NCI-H446 treated with DMSO at 0.1 percent for 48 hours (cell line): ENCODE measurements around the gene DLG4.

ENCODE experiments used
- DNase-seq: peaks from one replicate; lab custom pipeline; 2025; lab: John Stamatoyannopoulos, UW

Gene DLG4

DNA sequence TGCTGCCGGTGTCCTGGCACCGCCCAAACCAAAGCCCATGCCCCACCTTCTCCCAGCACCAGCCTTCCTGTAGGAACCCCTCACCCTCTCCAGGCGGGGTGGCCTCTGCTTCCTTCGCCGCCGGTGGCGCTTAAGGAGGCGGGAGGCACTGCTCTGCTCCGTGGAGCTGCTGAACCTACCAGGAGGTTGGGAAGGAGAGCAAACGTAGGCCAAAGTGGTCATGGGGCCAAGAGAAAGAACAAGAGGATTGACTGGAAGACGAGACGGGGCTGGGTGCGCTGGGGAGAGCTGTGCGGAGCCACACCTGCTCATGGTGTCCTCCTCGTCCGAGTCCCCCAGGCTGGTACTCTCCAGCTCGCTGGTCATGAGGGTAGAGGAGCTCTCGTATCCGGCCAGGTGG lies 9.9 kb upstream of the DLG4 start:
- no peak for DNase-seq

DNA sequence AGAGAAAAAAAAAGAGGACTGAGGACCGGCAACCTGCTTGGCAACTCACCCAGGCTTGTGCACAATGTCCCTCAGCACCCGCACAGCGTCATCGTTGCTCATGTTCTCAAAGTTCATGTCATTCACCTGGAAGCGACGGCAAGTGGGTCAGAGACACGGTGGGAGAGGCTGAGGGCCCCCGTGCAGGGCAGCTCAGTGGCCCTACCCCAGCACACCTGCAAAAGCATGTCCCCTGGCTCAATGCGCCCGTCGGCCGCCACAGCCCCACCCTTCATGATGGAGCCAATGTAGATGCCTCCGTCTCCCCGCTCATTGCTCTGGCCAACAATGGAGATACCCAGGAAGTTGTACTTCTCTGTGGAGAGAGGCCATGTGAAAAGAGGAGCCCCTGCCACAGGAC lies 9.3 kb upstream of the DLG4 start:
- no peak for DNase-seq

DNA sequence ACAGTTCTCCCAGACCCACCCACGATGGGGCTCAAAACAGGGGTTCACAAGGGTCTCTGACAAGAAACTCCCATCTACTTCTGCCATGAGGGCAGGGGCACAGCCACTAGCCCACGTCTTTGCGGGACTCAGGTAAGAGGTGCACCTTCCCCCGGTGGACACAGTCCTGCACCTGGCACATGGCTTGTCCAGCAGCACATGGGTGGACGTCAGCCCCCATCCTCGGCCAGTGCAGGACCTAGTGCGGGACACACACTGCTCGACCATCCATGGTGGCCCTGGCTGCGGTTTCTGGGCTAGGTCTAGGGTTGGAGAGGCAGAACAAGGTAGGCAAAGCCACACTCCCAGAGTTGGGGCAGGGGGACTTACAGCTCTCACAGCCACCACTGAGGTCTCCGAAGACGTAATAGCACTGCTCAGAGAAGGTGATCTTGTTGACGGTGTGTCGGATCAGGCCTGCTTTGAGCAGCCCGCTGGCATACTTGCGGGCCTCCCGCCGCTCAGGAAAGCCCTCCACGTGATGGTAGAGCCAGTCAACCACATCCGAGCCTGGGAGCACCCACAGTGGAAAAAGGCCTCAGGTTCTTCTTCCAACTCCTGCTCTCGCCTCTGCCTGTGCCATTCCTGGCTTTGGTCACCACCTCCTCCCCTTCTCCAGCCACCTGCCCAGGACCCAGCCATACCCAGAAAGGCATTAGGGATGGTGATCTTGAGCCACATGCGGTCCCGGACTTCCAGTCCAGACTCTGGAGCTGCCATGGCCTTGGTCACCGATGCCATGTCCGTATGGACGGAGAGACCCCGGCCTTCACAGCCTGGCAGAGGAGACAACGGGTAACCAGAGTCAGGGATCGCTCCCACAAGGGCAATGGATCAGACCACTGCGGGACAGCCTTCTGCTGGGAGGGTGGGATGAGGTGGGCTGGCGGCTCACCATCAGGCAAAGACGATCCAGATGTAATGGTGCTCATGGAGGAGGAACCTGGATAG lies 7.4 kb upstream of the DLG4 start:
- DNase-seq, result no peak

DNA sequence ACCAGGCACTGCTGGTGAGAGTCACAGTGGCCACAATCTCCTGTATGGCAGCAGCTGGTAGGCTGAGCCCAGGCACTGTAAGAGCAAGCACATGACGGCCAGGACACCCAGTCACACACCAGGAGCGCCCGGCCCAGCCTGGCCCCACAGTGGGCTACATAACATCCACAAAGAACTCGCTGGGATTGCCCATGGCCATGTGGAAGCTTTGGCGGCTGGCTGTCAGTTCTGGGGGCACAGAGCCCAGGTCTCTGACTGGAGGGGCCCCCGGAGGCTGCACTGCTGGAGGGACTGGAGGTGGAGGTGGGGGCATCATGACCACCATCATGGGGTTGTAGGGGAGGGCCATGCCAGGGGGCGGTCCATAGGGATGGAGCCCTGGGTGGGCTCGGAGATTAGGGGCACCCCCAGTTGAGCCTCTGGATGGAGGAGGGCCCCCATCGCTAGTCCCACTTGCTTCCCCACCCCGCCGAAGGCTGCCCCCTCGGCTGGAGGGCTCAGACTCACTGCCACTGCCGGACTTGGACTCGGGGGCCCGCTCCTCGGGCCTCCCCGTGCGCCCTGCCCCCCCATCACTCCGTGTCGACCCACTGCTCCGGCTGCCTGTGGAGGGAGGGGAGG lies 6.2 kb upstream of the DLG4 start:
- DNase-seq, result no peak

DNA sequence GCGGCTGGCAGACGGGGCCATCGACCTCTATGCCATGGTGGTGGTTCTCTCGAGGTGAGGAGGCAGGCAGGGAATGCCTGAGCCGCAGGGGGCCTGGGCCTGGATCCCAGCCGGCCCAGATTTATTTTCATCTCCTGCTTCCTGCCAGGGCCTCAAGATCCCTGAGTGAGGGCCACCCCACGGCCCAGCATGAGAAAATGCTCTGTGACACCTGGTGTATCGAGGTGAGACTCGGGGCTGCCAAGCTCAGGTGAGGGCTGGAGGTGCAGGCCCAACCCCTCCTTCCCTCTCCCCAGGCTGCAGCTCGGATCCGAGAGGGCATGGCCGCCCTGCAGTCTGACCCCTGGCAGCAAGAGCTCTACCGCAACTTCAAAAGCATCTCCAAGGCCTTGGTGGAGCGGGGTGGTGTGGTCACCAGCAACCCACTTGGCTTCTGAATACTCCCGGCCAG lies 5.0 kb upstream of the DLG4 start:
- no peak for DNase-seq

DNA sequence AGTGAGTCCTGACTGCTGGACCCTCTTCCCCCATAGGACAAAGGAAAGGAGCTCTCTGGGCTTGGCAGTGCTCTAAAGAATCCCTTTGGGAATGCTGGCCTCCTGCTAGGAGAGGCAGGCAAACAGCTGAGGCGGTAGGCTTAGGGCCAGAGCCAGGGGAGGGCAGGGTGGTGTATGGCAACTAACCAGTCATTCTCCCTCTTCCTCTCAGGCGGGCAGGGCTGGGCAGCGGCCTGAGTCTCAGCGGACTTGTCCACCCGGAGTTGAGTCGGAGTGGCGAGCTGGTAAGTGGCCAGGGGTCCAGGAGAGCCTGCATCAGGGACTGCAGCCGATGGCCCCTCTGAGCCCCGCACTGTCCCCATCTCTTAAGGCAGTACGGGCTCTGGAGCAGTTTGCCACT lies 4.5 kb upstream of the DLG4 start:
- DNase-seq, result no peak

DNA sequence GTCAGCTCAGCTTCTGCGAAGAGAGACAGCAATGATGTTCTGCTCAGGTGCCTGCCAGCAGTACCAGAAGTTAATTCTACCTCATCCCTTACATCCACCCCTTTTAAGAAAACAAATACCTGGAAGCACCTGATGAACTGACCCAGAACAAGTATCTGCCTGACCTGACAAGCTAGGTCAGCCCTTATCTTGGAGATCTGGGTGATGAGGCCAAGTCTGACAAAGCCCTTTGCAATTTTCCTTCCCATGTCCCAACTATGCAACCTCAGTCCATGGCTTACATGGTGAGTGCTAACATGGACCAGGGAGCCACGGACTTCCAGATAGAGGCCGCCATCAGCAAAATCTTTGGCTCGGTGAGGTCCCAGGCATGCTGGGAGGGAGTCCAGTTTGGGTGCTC lies 3.7 kb upstream of the DLG4 start:
- DNase-seq, result no peak

DNA sequence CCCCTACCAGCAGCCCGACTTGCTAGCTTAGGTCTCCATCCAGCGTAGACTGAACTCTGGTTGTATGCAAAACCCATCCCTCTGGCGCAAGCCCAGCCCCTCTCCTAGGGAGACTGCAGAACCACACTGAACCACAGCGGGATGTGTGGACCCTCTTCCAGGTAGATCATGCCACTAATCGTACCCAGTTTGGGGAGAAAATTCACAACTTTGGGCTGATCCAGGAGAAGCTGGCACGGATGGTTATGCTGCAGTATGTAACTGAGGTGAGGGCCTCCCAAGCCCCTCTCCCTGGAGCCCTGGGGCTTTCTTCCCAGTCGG lies 3.3 kb upstream of the DLG4 start:
- DNase-seq, result no peak

DNA sequence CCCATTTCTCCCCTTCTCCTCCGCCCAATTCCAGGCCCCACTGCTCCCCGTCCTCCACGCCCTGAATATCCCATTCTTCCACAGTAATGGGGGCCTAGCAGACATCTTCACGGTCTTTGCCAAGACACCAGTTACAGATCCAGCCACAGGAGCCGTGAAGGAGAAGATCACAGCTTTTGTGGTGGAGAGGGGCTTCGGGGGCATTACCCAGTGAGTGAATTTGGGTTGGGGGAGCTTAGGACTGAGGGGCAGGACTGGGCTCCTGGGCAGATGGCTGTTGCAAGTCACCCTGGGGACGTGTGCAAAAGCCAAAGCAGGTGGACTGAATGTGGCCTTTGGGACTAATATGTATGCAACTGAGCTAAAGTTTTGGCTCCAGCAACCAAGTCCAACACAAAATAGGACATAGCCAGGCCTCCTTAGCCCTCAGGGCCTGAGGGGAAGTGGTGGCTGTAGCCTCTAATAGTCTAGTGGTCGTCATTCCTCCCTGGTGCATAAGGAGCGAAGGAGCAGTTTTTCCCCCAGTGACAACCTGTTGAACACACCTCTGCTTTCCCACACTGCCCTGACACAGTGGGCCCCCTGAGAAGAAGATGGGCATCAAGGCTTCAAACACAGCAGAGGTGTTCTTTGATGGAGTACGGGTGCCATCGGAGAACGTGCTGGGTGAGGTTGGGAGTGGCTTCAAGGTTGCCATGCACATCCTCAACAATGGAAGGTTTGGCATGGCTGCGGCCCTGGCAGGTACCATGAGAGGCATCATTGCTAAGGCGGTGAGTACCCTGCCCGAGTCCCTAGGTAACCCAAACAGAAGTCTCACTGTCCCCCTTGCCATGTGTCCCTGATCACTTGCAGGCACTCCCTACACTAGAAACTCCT lies 2.7 kb upstream of the DLG4 start:
- no peak for DNase-seq

DNA sequence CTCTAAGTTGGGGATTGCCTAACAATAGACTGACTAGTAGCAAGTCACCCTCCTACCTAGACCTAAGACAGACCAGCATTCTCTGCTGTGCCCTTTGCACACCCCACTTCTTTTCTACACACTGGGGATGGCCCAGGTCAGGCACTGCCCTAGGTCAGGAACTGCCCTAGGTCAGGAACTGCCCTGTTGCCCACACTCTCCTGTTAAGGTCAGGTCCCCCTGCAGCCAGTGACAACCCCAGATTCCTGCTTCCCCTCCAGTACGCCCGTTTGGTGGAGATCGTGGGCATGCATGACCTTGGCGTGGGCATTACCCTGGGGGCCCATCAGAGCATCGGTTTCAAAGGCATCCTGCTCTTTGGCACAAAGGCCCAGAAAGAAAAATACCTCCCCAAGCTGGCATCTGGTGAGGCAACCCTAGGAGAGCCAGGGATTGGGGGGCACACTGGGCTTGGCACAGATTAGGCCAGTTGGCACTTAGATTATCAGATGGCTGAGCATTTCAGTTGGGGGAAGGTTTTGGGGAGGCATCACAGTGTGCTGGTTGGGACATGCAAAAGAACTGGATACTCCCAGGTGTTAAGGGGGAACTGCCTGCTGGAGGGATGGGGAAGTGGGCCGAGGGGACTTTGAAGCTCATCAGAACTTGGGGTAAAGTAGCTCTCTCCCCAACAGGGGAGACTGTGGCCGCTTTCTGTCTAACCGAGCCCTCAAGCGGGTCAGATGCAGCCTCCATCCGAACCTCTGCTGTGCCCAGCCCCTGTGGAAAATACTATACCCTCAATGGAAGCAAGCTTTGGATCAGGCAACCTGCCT lies 1.8 kb upstream of the DLG4 start:
- no peak for DNase-seq

DNA sequence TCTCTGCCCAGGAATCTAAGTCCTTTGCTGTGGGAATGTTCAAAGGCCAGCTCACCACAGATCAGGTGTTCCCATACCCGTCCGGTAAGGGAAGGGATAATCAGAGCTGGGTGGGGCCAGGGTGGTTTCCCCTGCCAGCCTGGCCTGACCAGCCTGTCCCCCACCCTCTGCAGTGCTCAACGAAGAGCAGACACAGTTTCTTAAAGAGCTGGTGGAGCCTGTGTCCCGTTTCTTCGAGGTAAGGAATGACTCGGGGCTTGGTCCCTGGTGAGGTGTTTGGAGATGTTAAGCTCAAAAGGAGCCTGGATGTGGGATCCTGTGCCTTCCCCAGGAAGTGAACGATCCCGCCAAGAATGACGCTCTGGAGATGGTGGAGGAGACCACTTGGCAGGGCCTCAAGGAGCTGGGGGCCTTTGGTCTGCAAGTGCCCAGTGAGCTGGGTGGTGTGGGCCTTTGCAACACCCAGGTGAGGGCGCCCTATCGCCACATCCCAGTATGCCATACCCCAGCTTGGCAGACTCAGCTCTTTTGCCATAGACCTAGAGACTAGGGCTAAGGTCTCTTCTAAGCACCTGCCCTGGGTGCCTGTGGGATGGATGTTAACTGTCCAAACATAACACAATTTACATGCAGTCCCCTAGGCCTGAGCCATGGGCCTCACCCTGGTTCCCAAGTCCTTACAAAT lies 1.1 kb upstream of the DLG4 start:
- DNase-seq, result no peak

DNA sequence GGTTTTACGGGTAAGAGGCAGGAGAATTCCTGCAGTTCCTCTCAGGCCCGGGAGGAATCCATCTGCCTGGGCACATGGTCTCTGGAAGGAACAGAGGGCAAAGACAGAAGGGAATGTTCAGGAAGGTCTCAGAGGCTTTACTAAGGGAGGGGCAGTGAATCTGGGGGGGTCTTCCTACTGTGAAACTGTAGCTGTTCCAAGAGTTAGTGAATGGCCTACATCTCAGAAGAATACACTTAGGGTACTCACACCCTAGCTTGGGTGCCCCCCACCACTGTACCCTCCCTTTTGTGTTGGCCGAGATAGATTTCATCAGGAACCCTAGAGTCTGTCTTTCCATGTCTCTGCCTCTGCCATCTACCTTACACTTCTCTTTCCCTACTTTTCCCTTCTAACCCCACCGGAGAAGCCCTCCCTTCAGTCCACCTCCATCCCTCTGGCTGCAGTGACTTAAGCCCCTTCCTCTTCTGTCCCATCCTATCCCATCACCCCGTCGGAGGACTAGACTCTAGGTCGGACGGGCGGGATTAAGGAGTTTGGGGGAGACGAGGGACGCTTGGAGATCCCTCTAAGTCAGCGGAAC lies 316 bp downstream of the DLG4 start:
- no peak for DNase-seq

DNA sequence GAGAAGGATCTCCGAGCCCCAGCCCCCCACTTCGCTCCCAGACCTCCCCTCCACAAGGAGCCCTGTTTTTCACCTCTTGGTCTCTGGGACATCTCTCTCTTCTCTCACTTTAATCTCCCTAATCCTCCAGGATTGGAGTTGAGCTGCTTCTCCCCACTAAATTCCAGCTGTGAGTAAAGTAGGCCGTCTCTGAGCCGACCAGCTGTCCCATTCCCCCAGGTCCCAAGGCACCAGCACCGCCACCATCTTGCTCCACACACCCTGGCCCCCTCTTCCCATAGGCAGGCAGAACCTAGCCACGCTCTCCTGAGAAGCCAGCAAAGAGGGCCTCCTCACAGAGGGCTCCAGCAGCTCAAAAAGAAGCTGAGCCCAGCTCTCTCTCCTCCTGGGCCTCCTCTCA lies 878 bp downstream of the DLG4 start:
- no peak for DNase-seq

DNA sequence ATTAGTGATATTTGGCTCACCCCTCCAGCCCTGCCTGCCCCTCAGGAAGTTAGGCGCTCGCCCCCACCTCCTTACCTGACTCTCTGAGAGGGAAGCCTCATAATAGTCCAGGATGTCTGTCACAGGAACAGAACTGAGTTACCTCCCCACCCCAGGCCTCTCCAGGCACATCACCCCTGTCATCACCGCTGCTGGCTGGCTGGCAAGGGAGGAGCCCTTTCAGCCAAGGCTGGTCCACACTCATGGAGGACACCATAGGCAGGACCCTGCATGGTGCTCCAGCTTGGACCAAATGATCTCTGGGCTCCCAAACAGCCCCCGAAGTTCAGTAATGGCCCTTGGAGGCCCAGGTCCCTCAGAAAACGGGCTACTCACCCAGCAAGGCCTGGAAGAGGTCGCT lies 1.5 kb downstream of the DLG4 start:
- DNase-seq, result no peak

DNA sequence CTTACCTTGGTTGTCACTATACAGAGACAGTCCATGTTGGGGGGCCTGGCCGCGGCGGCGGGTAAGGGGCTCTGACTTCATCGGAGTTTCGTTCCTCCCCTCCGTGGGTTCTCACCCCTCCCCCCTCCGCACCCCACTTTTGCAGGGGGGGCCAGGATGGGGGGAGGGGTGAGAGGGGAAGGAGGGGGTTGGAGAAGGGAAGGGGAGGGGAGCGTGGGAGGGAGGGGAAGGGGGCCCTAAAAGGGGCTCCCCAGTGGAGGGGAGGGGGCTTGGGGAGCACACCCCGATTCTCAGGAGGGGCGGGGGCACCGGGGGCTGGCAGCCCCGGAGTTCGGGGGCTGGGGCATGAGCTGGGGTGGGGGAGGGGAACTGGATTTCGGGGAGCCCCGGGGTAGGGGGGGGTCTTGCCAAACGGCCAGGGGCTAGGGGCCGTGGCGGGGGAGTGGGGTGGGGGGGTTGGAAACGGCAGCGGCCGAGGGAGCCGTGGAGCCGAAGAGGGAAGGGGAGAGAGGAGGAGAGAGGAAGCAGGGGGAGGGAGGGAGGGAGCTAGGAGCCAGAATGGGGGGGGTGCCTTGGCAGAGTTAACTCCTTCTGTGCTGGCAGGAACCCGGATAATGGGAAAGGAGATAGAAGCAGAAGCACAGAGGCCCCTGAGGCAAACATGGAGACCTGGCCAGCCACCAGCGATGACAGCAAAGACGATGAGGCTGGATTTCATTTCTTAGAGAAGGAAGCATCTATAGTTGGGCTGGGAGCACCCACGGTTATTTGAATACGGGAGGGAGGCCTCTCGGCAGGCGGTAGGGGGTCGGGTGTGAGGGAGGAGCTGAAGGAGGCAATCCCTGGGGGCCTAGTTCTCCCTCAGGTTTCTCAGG lies 2.3 kb downstream of the DLG4 start:
- DNase-seq, result no peak

DNA sequence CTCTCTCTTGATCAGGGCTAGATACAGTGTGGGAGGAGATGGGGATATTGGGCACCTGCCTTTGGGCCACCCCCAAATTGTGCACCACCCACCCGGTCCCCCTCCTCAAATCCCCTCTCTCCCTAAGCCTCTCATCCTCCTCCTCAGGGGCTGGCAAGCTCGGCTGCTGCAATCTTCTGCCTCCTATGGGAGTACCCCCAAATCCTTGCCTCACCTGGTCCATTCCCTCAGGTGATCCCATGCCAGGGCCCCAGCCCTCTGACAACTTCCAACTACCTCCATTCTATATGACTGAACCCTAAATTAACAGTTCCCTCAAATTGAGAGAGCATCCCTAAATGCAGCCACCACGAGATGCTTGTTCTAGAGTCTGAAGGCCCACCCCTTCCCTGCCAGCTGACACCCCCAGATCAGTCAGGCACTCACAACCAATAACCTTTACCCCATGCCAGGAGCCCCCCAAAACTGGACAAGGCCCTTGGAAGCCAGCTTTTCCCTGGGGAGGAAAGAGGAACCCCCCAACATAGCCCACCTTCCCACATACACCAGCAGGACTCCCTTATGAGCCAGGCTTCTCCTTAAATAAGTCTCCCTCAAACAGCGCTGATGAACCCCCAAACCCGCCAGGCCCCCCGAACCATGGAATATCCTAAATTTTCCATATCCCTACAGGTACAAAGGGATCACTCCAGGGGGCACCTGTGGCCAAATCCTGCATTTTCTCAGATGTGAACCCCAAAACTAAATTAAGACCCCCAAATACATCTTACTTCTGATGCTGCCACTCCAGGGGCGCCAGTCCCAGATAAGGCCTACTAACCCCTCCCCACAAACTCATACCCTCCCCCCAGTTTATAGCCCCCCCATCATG lies 3.2 kb downstream of the DLG4 start:
- no peak for DNase-seq

DNA sequence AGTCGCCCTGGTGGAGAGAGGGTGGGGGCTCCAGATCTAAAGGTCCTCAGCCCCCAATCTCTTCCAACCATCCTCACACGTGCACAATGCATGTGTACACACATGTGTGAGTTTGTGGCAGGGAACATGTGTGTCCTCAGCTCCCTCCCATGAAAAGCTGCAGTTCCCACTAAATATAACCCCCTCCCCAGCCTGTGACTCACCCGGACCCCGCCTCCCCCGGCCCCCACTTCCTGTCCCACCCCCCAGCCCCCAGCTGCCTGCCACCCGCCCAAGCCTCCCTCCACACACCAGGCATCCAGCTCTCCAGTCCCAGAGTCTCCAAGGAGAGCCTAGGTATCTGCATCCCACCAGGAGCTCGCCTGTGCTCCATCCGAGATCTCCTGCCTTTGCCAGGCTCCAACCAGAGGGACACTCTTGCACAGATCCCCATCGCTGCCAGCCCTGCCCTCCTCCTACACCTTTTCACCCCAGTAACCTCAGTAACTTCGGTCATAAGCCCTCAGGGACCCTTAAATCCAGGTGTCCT lies 3.9 kb downstream of the DLG4 start:
- DNase-seq, result no peak

DNA sequence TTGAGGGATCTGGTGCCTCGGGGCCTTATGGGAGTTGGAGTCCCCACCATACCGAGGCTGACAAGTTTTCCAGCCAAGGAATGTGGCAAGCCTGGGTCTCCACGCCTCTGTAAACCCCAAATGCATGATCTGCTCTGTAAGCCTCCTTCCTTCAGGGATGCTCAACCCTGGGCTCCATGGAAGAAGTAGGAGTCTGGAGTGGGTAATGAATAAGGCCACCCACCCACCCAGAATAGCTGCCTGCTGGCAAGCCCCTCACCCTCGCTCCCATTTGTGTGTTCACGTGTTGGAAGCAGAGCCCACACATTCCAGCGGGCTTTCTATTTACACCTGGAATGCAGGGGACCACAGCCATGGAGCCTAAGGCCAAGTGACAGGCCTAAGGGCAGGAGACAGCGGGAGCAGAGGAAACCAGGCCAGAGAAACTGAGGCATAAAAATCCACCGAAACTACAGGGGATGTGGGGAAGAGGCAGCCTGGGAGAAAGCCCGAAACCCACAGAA lies 4.4 kb downstream of the DLG4 start:
- DNase-seq, result no peak
